T-helper 2 cell treated with Interferon-gamma antibody and Interleukin-4, amounts not matched to agents 5 μg/mL and 100 μg/mL, for 36 hours (primary cell): ENCODE measurements around the gene RBMS3.

Experiments used
- DNase-seq: peaks from one replicate; pipeline ENCODE4 v3.0.0; 2021; ENCODE audit warnings: low spot score
- H3K27ac Mint-ChIP-seq: one replicate; pipeline ENCODE4 v1.8.0; 2021; ENCODE audit warnings: mild to moderate bottlenecking, mixed read lengths
- H3K27me3 Mint-ChIP-seq: one replicate; pipeline ENCODE4 v1.8.0; 2021; ENCODE audit warnings: low read depth, mixed read lengths
- H3K36me3 Mint-ChIP-seq: one replicate; pipeline ENCODE4 v1.8.0; 2021; ENCODE audit warnings: low read depth, mixed read lengths
- H3K4me1 Mint-ChIP-seq: one replicate; pipeline ENCODE4 v1.8.0; 2021; ENCODE audit warnings: low read depth, mixed read lengths
- H3K4me3 Mint-ChIP-seq: one replicate; pipeline ENCODE4 v1.8.0; 2022; ENCODE audit warnings: mild to moderate bottlenecking, moderate library complexity, mixed read lengths
- H3K9me3 Mint-ChIP-seq: one replicate; pipeline ENCODE4 v1.8.0; 2021; ENCODE audit warnings: mixed read lengths

RBMS3 gene

DNA sequence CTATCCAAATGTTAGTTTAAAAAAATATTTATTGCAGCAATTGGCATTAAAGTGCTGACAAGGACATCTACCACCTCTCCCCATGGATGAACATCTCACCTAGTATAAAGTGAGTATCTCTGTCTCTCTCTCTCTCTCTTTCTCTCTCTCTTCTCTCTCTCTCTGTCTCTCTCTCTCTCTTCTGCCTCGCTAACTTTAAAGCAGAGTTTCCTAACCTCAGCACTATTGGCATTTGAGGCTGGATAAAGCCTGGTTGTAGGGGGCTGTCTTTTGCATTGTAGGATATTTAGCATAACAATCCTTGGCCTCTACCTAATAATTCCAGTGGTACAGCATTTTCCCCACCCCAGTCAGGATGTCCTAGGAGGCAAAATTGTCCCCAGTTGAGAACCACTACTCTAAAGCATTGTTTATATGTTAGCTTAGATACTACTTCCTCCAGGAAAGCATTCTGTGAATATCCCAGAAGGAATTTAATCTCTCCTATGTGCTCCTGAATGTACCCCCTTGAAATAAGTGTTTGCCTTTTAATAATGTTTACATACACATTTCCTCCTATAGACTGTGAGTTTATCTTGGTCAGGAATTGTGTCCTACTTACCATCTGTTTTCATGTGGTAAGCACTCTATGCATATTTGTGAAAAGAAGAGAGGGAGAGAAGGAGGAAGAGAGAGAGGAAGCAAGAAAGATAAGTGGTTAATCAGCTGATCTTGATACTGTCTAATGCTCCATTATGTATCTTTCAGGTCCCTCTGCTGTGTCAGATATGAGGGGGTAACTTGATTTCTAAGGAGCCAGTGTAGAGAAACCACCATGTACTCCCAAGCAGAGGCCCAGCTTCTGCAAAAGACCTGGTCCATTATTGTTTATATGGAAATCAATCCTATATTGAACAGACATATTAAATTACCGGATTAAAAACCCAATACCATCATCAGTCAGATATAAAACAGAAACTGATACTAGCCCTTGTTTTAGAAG is 346.6 kb downstream of the RBMS3 start:
- Mint-ChIP-seq H3K9me3 (no peaks in the 10 kb centered on the region), H3K4me3 (no peak overlapping the region), H3K36me3 (no peaks in the 10 kb centered on the region), H3K27me3 (no peaks in the 10 kb centered on the region), H3K4me1 (no peaks in the 10 kb centered on the region), H3K27ac (no peak overlapping the region)
- no peak for DNase-seq

DNA sequence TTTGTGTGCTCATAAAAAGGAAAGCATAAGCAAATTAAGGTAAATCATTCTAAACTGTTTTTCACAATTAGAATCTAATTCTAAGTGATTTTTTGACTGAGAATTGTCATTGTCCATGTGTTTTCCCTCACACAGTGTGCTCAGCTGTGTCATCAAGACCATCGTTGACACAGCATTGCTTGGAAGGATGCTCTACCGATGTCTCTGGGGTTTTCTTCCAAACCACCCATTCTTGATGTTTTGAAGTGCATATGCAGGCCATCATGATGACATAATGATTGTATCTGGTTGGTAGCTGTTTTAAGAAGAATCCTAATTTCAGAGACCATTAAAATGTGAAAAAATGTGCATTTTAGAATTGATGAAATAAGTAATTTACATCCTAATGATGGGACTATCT is 347.9 kb downstream of the RBMS3 start:
- no peaks in the 10 kb centered on the region for H3K27me3 Mint-ChIP-seq
- H3K4me1 Mint-ChIP-seq = no peaks in the 10 kb centered on the region
- H3K9me3 Mint-ChIP-seq = no peaks in the 10 kb centered on the region
- DNase-seq = no peak
- no peaks in the 10 kb centered on the region for H3K36me3 Mint-ChIP-seq
- no peak overlapping the region for H3K4me3 Mint-ChIP-seq
- H3K27ac Mint-ChIP-seq = no peak overlapping the region

DNA sequence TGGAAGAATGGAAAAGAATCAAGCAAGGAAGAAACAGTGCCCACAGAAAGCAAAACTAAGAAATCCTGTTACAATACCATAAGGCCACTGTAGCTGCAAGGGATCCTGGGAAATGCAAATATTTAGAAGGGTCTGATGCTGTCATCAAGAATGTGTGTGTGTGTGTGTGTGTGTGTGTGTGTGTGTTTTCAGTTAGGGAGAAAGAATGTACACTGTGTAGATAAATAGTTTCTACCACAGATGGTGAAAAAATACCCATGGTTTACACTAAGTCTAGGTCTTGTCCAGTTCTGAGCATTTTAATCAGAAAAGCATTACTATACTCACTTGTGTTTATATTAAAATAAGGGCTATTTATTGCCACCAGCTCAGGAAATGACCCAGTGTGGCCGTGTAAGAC is 355.0 kb downstream of the RBMS3 start:
- Mint-ChIP-seq H3K27ac (no peak overlapping the region), H3K9me3 (no peaks in the 10 kb centered on the region), H3K4me3 (no peak overlapping the region)

DNA sequence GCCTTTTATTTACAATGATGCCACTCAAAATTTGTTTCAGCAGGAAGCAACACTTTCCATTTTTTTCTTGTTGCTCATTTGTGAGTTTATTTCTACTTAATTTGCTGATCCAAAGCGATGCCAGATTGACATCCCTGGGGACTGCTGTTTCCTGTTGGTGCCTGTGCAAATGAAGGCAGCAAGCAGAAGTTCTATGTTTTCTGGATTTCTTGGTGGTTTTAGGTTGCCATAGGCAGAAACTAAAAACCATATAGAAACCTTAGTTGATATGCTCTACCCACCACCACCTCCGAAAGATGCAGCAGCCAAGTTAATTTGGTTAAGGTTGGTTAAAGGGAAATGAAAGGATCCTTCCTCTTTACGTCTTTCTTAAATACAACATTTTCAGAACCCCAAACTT is 356.2 kb downstream of the RBMS3 start:
- Mint-ChIP-seq H3K27ac (no peak overlapping the region), H3K36me3 (no peaks in the 10 kb centered on the region), H3K27me3 (no peaks in the 10 kb centered on the region), H3K4me3 (no peak overlapping the region), H3K4me1 (no peaks in the 10 kb centered on the region), H3K9me3 (no peaks in the 10 kb centered on the region)
- DNase-seq = no peak

More for the DNA sequence above, 355.0 kb downstream of the RBMS3 start:
- H3K27me3 Mint-ChIP-seq = no peaks in the 10 kb centered on the region
- no peaks in the 10 kb centered on the region for H3K36me3 Mint-ChIP-seq
- no peaks in the 10 kb centered on the region for H3K4me1 Mint-ChIP-seq
- no peak for DNase-seq

DNA sequence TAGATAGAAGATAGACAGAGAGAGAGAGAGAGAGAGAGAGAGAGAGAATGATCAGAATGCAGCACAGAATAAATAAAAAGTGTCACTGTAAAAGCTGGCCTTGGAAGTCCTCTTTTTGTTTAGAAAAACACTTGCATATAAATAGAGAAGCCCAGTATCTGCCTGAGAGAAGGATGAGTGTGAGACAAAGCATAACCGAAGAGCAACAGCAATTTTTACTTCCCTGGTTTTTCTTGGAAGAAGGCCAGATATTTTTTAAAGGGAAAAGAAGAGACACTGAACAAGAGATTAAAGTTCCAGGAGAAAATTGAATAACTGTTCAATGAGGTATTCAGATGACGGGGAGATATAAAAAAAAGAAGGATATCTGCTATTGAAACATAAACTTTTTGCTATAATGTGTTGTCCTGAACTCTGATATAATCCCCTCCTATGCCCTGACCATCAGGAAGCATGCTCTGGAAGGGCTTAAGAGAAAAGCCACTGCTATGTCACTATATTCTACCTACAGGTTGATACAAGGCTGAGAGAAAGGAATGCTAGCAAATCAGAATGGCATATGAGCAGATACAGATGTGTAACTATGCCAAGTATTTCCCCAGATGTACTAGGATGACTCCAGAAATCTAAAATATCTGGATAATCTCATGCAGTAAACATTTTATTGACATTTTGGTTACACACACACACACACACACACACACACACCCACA is 358.9 kb downstream of the RBMS3 start:
- Mint-ChIP-seq H3K9me3 (no peaks in the 10 kb centered on the region), H3K27ac (no peak overlapping the region), H3K27me3 (no peaks in the 10 kb centered on the region), H3K4me3 (no peak overlapping the region), H3K36me3 (no peaks in the 10 kb centered on the region), H3K4me1 (no peaks in the 10 kb centered on the region)
- no peak for DNase-seq

DNA sequence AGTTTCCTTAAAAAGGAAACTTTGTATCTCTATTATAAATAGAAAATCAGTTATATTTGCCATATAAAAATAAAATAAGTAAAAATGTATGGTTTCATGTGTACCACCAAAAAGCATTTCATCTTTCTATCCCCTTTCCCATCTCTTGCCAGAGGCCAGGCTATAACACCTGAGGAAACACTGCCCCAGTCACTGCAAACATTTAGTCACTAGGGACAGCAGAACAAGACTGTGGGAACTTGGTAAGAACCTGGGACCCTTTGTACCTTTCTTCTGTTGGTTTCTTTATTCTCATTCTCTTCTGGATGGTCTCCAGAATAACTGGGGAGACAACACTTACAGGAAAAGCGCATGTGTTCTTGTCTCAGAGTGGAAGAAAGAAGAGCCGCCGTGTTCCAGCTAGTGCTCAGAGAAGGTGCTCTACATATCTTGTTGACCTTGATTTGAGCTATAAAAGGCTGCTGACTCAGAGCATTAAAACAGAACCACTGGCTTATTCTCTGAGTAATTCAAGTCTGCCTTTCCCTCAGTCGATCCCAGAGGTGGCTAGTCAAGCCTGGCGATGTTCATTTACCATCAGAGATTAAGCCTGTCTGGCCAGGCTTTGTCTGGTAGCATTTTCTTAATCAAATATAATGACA is 361.6 kb downstream of the RBMS3 start:
- Mint-ChIP-seq H3K9me3 (no peaks in the 10 kb centered on the region), H3K4me1 (no peaks in the 10 kb centered on the region), H3K4me3 (no peak overlapping the region), H3K27me3 (no peaks in the 10 kb centered on the region), H3K36me3 (no peaks in the 10 kb centered on the region), H3K27ac (no peak overlapping the region)
- no peak for DNase-seq

DNA sequence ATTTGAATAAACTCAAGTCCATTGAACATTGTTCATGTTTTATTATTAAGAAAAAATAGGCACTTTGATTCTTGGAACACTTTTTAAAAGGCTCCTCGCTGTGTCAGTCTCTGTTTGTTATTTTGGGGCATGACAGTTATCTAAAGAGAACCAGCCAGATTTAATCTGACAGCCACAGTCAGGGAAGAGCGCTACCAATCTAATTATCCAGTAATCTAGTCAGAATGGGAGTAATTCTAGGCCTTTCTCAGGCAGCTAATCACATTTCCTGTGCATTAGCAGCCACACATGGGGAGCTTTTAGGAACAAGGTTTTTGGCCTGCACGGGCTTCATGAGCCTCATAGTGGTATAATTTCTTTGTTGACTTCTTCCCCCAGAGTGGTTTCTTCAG is 362.2 kb downstream of the RBMS3 start:
- no peaks in the 10 kb centered on the region for H3K9me3 Mint-ChIP-seq
- no peaks in the 10 kb centered on the region for H3K27me3 Mint-ChIP-seq
- no peak overlapping the region for H3K4me3 Mint-ChIP-seq
- no peak overlapping the region for H3K27ac Mint-ChIP-seq
- H3K4me1 Mint-ChIP-seq = no peaks in the 10 kb centered on the region
- no peaks in the 10 kb centered on the region for H3K36me3 Mint-ChIP-seq
- no peak for DNase-seq

DNA sequence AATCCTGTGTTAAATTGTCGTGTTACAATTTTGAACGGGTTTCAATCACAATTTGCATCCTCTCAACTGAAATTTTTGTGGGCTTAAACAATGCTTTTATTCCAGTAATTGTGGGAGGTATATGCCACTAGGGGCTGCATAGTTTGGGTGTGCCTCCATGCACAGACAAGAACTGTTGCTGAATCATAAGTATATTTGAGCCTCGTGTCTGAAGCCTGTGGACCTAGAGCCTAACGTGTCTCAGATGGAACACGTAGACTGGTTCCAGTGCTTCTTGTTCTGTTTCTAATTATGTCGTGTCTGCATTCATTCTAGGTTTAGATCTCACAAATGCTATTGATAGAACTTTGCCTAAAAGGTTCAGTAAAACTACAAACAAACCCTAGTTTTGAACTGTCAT is 363.4 kb downstream of the RBMS3 start:
- DNase-seq = no peak
- no peaks in the 10 kb centered on the region for H3K9me3 Mint-ChIP-seq
- H3K36me3 Mint-ChIP-seq = no peaks in the 10 kb centered on the region
- no peaks in the 10 kb centered on the region for H3K27me3 Mint-ChIP-seq
- H3K4me1 Mint-ChIP-seq = no peaks in the 10 kb centered on the region
- H3K27ac Mint-ChIP-seq = no peak overlapping the region
- H3K4me3 Mint-ChIP-seq = no peak overlapping the region

DNA sequence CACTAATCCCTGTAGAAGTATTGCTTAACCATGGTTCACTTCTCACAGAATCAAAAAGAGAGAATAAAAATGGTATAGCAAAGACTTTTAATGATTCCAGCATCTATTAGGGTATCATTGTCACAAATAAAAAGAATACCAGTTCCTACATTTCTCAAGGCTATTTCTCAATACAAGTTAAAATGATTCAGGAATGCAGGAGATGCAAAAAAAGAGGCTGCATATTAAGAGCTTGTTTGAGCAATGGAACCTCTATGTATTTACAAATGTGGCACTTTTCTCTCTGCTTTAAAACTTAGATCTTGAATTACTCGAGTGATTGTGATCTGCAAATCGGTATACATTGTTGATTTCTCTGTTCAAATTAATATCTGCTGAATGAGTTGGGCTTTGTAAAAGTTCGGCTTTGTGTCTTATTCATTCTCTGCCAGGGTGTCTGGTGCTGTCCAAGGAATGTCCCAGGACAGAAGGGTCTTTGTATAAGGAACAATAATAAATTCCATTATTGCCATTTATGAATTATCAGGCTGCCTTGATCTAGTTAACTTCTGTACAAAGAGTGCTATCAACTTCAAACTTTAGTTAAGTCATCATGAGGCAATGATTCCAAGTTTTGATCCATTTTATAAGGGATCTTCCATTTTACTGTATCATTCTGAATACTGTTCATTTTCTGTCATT is 364.2 kb downstream of the RBMS3 start:
- H3K27me3 Mint-ChIP-seq = no peaks in the 10 kb centered on the region
- peaks cover 2% of the 10 kb centered on the region for H3K4me1 Mint-ChIP-seq
- no peaks in the 10 kb centered on the region for H3K36me3 Mint-ChIP-seq
- no peak for DNase-seq
- H3K4me3 Mint-ChIP-seq = no peak overlapping the region
- no peaks in the 10 kb centered on the region for H3K9me3 Mint-ChIP-seq
- no peak overlapping the region for H3K27ac Mint-ChIP-seq

DNA sequence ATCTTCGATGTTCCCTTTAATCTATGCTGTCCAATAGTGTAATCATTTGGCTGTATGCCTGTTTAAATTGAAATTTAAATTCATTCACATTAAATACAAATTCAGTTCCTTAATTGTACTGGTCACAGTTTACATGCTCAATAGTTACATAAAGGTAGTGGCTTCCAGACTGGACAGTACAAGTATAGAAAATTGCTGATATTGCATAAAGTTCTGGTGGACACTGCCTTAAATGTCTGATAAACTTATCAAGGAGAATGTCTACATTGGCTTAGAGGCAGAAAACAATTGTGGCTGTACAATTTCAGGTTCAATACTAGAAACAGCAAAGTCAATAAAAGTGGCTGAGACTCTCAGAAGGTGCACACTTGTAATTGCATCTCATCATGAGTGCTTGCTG is 365.2 kb downstream of the RBMS3 start:
- no peak for DNase-seq
- no peak overlapping the region for H3K27ac Mint-ChIP-seq

DNA sequence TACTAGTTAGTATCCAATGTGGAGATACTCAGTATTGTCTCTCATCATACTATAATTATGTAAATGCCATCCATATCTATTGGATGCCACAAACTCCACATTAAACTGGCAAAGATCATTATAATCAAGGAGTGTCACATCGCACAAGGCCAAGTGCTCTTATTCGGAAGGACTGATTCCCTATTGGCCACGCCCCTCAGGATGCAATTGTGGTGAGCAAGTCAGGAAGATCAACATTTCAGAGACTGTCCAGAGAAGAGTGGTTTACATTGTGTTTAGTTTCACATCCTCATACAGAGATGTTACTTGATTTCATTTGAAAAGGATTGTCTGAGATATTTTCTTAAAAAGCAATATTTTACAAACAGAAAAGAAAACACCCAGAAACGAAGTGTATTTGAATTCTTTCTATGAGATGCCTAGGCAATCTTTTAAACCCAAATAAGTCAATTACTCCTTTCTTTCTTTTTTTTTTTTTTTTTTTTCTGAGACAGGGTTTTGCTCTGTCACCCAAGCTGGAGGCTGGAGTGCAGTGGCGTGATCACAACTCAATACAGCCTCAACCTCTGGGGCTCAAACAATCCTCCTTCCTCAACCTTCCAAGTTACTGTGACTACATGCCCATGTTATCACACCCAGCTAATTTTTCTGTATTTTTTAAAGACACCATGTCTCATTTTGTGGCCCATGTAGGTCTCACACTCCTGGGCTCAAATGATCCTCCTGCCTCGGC is 369.1 kb downstream of the RBMS3 start:
- no peaks in the 10 kb centered on the region for H3K27me3 Mint-ChIP-seq

More for the DNA sequence above, 365.2 kb downstream of the RBMS3 start:
- H3K9me3 Mint-ChIP-seq = no peaks in the 10 kb centered on the region
- no peaks in the 10 kb centered on the region for H3K36me3 Mint-ChIP-seq
- H3K27me3 Mint-ChIP-seq = no peaks in the 10 kb centered on the region
- peaks cover 2% of the 10 kb centered on the region for H3K4me1 Mint-ChIP-seq
- no peak overlapping the region for H3K4me3 Mint-ChIP-seq

DNA sequence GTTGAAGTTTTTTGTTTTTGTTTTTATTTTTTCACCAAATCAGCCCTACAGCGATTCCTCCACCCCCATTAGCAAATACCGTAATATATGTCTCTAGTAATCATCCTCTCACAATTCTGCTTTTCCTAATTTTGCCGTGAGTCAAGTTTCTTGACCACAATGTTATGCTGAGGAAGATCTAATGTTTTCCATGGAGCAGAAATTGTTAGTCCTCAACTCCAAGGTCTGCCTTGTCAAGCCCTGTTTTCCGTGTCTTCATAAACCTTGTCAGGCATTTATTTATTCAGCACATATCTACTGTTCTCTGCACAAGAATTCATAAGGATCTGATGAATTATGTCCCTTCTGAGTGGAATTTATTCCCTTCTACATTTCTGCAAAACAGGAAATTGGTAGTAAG is 372.8 kb downstream of the RBMS3 start:
- H3K9me3 Mint-ChIP-seq = no peaks in the 10 kb centered on the region
- peaks cover 2% of the 10 kb centered on the region for H3K4me1 Mint-ChIP-seq
- no peak for DNase-seq
- H3K4me3 Mint-ChIP-seq = no peak overlapping the region
- H3K27ac Mint-ChIP-seq = no peak overlapping the region
- no peaks in the 10 kb centered on the region for H3K27me3 Mint-ChIP-seq
- H3K36me3 Mint-ChIP-seq = no peaks in the 10 kb centered on the region

More for the DNA sequence above, 369.1 kb downstream of the RBMS3 start:
- H3K36me3 Mint-ChIP-seq = no peaks in the 10 kb centered on the region
- no peak overlapping the region for H3K27ac Mint-ChIP-seq
- H3K9me3 Mint-ChIP-seq = no peaks in the 10 kb centered on the region
- DNase-seq = no peak
- H3K4me1 Mint-ChIP-seq = peaks cover 2% of the 10 kb centered on the region
- no peak overlapping the region for H3K4me3 Mint-ChIP-seq

DNA sequence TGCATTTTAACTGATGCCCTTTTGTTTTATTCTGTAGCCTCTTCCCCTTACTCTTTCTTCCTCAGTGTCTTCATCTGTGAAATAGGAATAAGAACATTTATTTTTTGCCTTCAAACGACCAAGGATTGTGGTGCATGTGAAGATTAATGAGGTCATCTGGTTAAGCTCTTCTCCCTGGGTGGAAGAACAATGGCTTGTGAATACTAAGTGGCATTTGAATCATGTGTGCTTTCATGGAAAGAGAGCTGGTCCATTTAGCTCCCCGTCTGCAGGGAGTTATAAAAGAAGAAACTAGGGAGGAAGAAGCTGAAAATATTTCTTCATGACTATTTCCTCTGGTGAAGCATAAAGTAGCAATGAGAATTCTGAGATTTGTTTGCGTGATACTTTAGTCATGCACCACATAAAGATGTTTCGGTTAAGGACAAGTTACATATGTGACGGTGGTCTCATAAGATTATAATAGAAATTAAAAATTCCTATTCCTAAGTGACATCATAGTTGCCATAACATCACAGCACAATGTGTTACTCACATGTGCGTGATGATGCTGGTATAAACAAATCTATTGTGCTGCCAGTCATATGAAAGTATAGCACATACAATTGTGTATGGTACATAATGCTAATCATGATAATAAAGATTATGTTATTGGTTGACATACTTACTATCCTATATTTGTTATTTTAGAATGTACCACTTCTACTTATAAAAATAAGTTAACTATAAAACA is 374.3 kb downstream of the RBMS3 start:
- no peaks in the 10 kb centered on the region for H3K36me3 Mint-ChIP-seq
- H3K4me3 Mint-ChIP-seq = no peak overlapping the region
- no peak overlapping the region for H3K27ac Mint-ChIP-seq
- H3K4me1 Mint-ChIP-seq = no peaks in the 10 kb centered on the region
- H3K9me3 Mint-ChIP-seq = no peaks in the 10 kb centered on the region
- no peak for DNase-seq
- no peaks in the 10 kb centered on the region for H3K27me3 Mint-ChIP-seq
